ENCODE measurements around the gene LOXL1.

- no peak for TF ChIP-seq CTCF (IDR thresholded peaks at IDR 0.05 in 4 of 5, conservative IDR thresholded peaks at IDR 0.05 in 1 of 5)
- no peak for TF ChIP-seq POLR2A (IDR thresholded peaks at IDR 0.05)
These were observed 53.4 kb downstream of the LOXL1 start for GRCh38 chr15:73979636-73980035.
